CD4-positive, alpha-beta T cell (primary cell): ENCODE data around the gene SHOC2. TPM values are rescaled to one million over a fixed set of nuclear protein-coding genes. Genes with fewer than 3 reads are reported as not detected.

Source experiments
- ATAC-seq: fragments of 200-7000 bp; cut with Tn5 transposase; one replicate; pipeline ENCODE4 v1.10.0; 2022; ENCODE audit warnings: mild to moderate bottlenecking; ENCODE audit not compliant: poor library complexity
- CTCF ChIA-PET: fragments of 350-600 bp; sonication (Branson Sonifier 250); formaldehyde crosslinking; loops from one replicate; lab custom pipeline; 2021; ENCODE audit warnings: antibody characterized with exemption, inconsistent platforms; lab: Charles Lee
- POLR2A ChIA-PET: fragments of 350-600 bp; sonication (Branson Sonifier 250); formaldehyde crosslinking; loops from one replicate; lab custom pipeline; 2021; ENCODE audit warnings: antibody characterized with exemption, inconsistent platforms; lab: Charles Lee
- DNase-seq, 14 experiments: peaks; one replicate each; pipeline ENCODE4 v3.0.0-alpha.2; 2013 to 2020; ENCODE audit warnings: mixed read lengths in 2 of 14
- H3K27ac ChIP-seq, 2 donors: one replicate each; pipeline versions ENCODE4 v1.5.1 to v1.7.0; 2013; ENCODE audit warnings: low read length in 2 of 2, low read depth in 1 of 2, mild to moderate bottlenecking in 1 of 2
- H3K27me3 ChIP-seq, 2 experiments: 1 replicate in 1 of 2; 2 replicates in 1 of 2; pipeline versions ENCODE4 v1.6.1 to v1.7.0; 2013; ENCODE audit warnings: low read length in 2 of 2, control low read depth in 1 of 2, mild to moderate bottlenecking in 1 of 2, moderate library complexity in 1 of 2; ENCODE audit not compliant: insufficient read depth in 2 of 2, control insufficient read depth in 1 of 2
- H3K36me3 ChIP-seq: one replicate; pipeline ENCODE4 v1.6.1; 2013; ENCODE audit warnings: low read length, control low read depth; ENCODE audit not compliant: insufficient read depth
- H3K4me1 ChIP-seq: one replicate; pipeline ENCODE4 v1.6.1; 2013; ENCODE audit warnings: low read length, control low read depth; ENCODE audit not compliant: insufficient read depth
- H3K4me3 ChIP-seq: one replicate; pipeline ENCODE4 v1.5.1; 2013; ENCODE audit warnings: mild to moderate bottlenecking, low read length, moderate library complexity
- H3K9me3 ChIP-seq, 2 experiments: 1 replicate in 1 of 2; 2 replicates in 1 of 2; pipeline versions ENCODE4 v1.6.1 to v1.7.0; 2013; ENCODE audit warnings: low read length in 2 of 2, mild to moderate bottlenecking in 2 of 2, control low read depth in 1 of 2, moderate library complexity in 1 of 2; ENCODE audit not compliant: control insufficient read depth in 1 of 2, insufficient read depth in 1 of 2
- H3K27ac Mint-ChIP-seq: one replicate; pipeline ENCODE4 v1.8.0; 2020; ENCODE audit warnings: mixed read lengths
- H3K27me3 Mint-ChIP-seq: one replicate; pipeline ENCODE4 v1.8.0; 2021; ENCODE audit warnings: mixed read lengths
- H3K36me3 Mint-ChIP-seq: one replicate; pipeline ENCODE4 v1.8.0; 2021; ENCODE audit warnings: low read depth, mixed read lengths
- H3K4me1 Mint-ChIP-seq: one replicate; pipeline ENCODE4 v1.8.0; 2021; ENCODE audit warnings: low read depth, mixed read lengths
- H3K4me3 Mint-ChIP-seq: one replicate; pipeline ENCODE4 v1.8.0; 2020; ENCODE audit warnings: mild to moderate bottlenecking, mixed read lengths
- H3K9me3 Mint-ChIP-seq: one replicate; pipeline ENCODE4 v1.8.0; 2020; ENCODE audit warnings: mixed read lengths
- CTCF ChIP-seq: fragments of 200-600 bp; IDR thresholded peaks from one replicate; pipeline ENCODE4 v1.8.0; 2022; ENCODE audit warnings: antibody characterized with exemption, mild to moderate bottlenecking
- intact Hi-C, 2 experiments: fragments of 100-400 bp; cut with DNase I in 1 of 2; cut with micrococcal nuclease in 1 of 2; formaldehyde crosslinking; loops; one replicate each; pipeline versions ENCODE4 v1.15.1 to v1.9.0; 2023 to 2025; cut with DNase I, micrococcal nuclease
- total RNA-seq, 174 experiments: library from RNA in 2 of 174; stranded (reverse) in 2 of 174; gene quantifications; one replicate each; pipeline ENCODE4 v1.2.3 and lab custom pipeline; 2021 to 2026

SHOC2 gene
- total RNA-seq, 2 experiments from 2014 or later = 65.9 to 66.9 TPM

GRCh38 chr10:110919971-110920881 lies 822 bp downstream of the SHOC2 start:
- Histone ChIP-seq H3K9me3 (no peaks in the 10 kb centered on the region), H3K4me3 (peak overlapping the region; percentile 97), H3K4me1 (peaks cover 12% of the 10 kb centered on the region), H3K27me3 (no peaks in the 10 kb centered on the region), H3K27ac (peak overlapping the region; percentile 25 to 53), H3K36me3 (peaks cover 11% of the 10 kb centered on the region)
- ChIA-PET CTCF (no interaction called here), POLR2A (interaction anchor here (0.8 to 4.1 kb wide), 7 partner anchors 9 to 711 kb away, joined by 3 to 18 read pairs (median 3); partner anchors contain the start of gene SMNDC1)
- intact Hi-C loops = loop anchor here (1.0 to 10.0 kb wide), 9 partner anchors 37 to 1525 kb away; partner anchors contain the start of genes DUSP5 (in 1 of the 2), PDCD4 (in 1 of the 2), SMNDC1 (in 1 of the 2) and VTI1A (in 1 of the 2)
- Mint-ChIP-seq H3K4me1 (peaks cover 71% of the 10 kb centered on the region), H3K27ac (peak overlapping the region; percentile 75), H3K9me3 (no peaks in the 10 kb centered on the region), H3K36me3 (peaks cover 41% of the 10 kb centered on the region), H3K4me3 (peak overlapping the region; percentile 98), H3K27me3 (no peaks in the 10 kb centered on the region)
- DNase-seq = peak in 8 of 14 experiments; percentile 2 to 52 (median 14)
- TF ChIP-seq CTCF = no peak
- no peak for ATAC-seq

GRCh38 chr10:110923856-110924493 lies 4.6 kb downstream of the SHOC2 start:
- no peaks in the 10 kb centered on the region for H3K36me3 ChIP-seq
- H3K27ac ChIP-seq = no peak overlapping the region
- H3K27me3 ChIP-seq = no peaks in the 10 kb centered on the region
- H3K4me1 Mint-ChIP-seq = peaks cover 74% of the 10 kb centered on the region
- H3K4me1 ChIP-seq = peaks cover 14% of the 10 kb centered on the region
- ATAC-seq (no peak), DNase-seq (no peak)
- no peak for TF ChIP-seq CTCF
- H3K4me3 Mint-ChIP-seq = peak overlapping the region; percentile 1
- no peaks in the 10 kb centered on the region for H3K9me3 ChIP-seq
- no peak overlapping the region for H3K27ac Mint-ChIP-seq
- no peaks in the 10 kb centered on the region for H3K27me3 Mint-ChIP-seq
- POLR2A ChIA-PET = no interaction called here
- CTCF ChIA-PET = no interaction called here
- H3K36me3 Mint-ChIP-seq = peaks cover 16% of the 10 kb centered on the region
- H3K9me3 Mint-ChIP-seq = no peaks in the 10 kb centered on the region
- intact Hi-C loops = loop anchor here in 1 of 2 experiments (5.0 kb wide), 1 partner anchor 33 kb away; no protein-coding TSS in a partner anchor
- no peak overlapping the region for H3K4me3 ChIP-seq

GRCh38 chr10:110927461-110927860 lies 8.1 kb downstream of the SHOC2 start:
- intact Hi-C loops = loop anchor here in 1 of 2 experiments (5.0 kb wide), 1 partner anchor 75 kb away; no protein-coding TSS in a partner anchor
- no peak overlapping the region for H3K4me3 ChIP-seq
- CTCF ChIA-PET = interaction anchor here (1.3 to 1.5 kb wide), 2 partner anchors 9 to 41 kb away, joined by 4 to 6 read pairs; partner anchors contain the start of gene BBIP1
- H3K4me1 Mint-ChIP-seq = peaks cover 51% of the 10 kb centered on the region
- no peaks in the 10 kb centered on the region for H3K27me3 Mint-ChIP-seq
- no peak for TF ChIP-seq CTCF
- DNase-seq (no peak), ATAC-seq (no peak)
- POLR2A ChIA-PET = interaction anchor here (3.1 kb wide), 1 partner anchor 8 kb away, joined by 18 read pairs; the partner anchor contains the start of genes BBIP1 and SHOC2
- no peaks in the 10 kb centered on the region for H3K9me3 ChIP-seq
- no peak overlapping the region for H3K27ac ChIP-seq
- H3K27ac Mint-ChIP-seq = no peak overlapping the region
- H3K9me3 Mint-ChIP-seq = no peaks in the 10 kb centered on the region
- H3K36me3 Mint-ChIP-seq = peaks cover 3% of the 10 kb centered on the region
- no peaks in the 10 kb centered on the region for H3K27me3 ChIP-seq
- H3K36me3 ChIP-seq = no peaks in the 10 kb centered on the region
- no peak overlapping the region for H3K4me3 Mint-ChIP-seq
- peaks cover 10% of the 10 kb centered on the region for H3K4me1 ChIP-seq
